ENCODE data around the gene EPHA10.
"Not testable (repeated sequence)": the region's sequence is repeated elsewhere in the genome, so short reads cannot be mapped to it uniquely, and the experiment has no call there.

The EPHA10 gene

GRCh38 chr1:37767488-37767887 is 2.6 kb upstream of the EPHA10 start:
- no peak for DNase-seq

GRCh38 chr1:37765916-37766664 is 1.2 kb upstream of the EPHA10 start:
- peak; percentile 24 to 38 for DNase-seq

DNA sequence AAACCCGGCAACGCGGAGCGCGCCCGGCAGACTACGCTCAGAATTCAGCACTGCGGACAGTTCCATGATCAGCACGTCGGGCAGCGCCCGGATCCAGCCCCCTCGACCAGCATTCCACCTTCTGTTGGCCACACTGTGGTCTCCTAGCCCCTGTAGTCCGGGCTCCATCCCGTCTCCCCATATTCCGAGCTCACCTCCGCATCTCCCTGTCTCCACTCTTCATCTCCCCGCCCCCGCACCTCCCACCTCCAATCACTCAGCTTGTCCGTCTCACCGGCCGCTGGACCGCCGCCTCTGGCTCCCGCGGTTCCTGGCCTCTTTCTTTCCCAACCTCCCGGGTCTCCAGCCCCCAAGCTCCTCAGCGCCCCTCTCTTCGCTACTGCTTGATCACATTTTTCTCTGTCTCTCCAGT is 500 bp downstream of the EPHA10 start:
- DNase-seq = peak; percentile 55 to 63

- no peak for DNase-seq
These were observed 1.0 kb downstream of the EPHA10 start for GRCh38 chr1:37763791-37764413.

- DNase-seq = no peak
These were observed 2.4 kb downstream of the EPHA10 start for GRCh38 chr1:37762516-37762915.

- no peak for DNase-seq
These were observed 3.4 kb downstream of the EPHA10 start for GRCh38 chr1:37761416-37762095.

DNA sequence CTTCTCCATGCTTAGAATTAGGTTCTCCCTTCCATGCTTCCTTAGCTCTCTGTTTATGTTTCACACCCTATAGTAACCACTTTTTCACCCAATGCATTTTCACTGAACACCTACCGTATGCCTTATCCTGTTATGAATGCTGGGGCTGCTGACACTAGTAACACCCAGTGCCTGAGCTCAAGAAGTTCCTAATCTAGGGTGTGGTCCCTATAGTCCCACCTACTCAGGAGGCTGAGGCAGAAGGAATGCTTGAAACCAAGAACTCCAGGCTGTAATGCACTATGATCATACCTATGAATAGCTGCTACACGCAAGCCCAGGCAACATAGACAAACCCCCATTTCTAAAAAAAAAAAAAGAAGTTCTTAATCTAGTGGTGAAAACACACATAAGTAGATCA is 5.5 kb downstream of the EPHA10 start:
- DNase-seq = no peak

GRCh38 chr1:37755951-37756560 is 8.9 kb downstream of the EPHA10 start:
- no peak for DNase-seq

DNA sequence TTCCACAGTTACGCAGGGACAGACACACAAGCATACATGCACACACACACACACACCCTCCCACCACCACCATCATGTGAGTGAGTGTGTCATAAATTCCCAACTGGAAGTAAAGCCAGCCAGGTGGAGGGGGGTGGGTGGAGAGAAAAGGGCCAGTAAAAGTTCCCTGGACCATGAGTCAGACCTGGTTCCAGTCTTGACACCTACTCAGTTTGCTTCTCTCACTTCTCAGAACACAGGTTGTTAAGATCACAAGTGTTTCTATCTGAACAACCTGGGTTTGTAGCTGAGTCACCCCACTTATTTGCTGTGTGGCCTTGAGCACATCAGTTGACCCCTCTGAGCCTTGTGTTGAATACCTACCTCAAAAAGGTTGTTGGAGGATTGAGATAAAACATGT is 9.6 kb downstream of the EPHA10 start:
- peak; percentile 38 to 44 for DNase-seq

DNA sequence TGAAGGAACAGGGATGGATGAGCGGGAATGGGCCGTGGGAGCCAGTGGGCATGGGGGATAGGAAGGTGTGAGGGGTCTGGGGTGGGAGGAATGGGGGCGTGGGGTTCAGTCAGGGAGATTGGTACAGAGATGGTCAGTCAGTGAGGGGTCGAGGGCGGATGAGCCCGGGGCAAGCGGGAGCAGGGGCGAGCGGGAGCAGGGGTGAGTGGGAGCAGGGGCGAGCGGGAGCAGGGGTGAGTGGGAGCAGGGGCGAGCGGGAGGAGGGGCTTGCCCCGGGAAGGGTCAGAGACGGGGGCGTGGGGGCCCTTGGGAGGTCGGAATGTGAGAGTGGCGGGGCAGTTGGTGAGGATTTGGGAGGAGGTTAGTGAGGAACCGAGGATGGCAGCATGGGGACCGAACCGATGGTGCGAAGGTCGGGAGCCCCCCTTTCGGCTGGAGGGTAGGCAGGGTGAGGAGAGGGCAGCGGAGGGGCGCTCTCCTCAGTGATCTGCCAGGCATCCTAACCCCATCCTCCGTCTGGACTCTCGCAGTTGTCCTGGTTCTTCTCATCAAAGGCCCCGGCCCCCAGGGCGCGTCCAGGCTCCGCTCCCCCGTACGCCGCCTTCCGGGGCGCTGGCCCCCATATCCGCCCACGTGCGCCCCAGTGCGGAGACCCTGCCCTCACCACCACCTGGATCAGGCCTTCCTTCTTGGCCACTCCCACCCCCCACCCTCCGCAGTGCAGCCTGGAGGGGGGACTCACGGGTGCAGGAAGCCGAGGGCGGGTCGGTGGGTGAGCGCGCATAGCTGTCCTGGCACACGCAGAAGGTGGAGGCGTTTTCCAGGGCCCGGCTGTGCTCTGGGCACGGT is 11.2 kb downstream of the EPHA10 start:
- DNase-seq = no peak

DNA sequence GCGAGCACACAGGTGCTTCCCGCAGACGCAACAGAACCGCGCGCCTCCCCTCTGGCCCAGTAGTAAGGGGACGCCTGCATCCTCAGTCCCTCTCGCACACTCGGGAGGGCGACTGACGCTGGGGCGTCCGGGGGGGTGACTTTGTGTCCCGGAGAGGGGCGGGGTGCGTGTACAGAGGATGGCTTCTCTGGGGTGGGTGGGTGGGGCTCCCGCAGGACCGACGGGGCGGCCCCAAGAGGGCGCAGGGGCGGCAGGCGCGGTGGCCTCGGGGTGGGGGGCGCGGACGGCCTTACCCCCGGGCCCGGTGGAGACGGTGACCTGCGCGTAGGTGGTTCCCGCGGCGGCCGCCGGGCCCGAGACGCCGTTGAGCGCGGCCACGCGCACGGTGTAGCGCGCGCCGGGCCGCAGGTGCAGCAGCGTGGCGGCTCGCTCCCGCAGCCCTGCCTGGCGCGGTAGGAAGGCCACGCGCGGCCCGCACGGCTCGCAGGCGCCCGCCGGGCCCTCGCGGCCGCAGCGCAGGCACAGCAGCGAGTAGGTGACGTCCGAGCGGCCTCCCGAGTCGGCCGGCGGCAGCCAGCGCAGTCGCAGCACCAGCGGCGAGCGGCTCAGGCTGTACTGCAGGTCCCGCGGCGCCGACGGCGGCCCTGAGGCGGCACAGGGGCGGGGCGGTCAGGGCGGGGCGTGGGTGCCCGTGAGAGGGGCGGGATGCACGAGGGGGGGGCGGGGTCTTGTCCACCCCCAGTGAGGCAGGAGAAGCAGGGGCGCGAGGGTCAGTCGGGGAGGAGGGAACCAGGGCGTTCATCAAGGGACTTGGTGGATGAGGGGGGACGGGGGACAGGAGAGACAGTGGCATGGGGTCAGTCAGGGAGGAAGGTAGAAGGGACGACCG is 12.1 kb downstream of the EPHA10 start:
- DNase-seq = peak; percentile 29 to 56

- no peak for DNase-seq
These were observed 12.7 kb downstream of the EPHA10 start for GRCh38 chr1:37752213-37752582.

GRCh38 chr1:37748565-37748964 is 16.4 kb downstream of the EPHA10 start:
- DNase-seq = no peak

GRCh38 chr1:37746806-37747205 is 18.1 kb downstream of the EPHA10 start:
- DNase-seq = no peak

GRCh38 chr1:37741662-37742061 is 23.3 kb downstream of the EPHA10 start:
- DNase-seq = no peak

GRCh38 chr1:37741130-37741529 is 23.8 kb downstream of the EPHA10 start:
- DNase-seq = no peak

DNA sequence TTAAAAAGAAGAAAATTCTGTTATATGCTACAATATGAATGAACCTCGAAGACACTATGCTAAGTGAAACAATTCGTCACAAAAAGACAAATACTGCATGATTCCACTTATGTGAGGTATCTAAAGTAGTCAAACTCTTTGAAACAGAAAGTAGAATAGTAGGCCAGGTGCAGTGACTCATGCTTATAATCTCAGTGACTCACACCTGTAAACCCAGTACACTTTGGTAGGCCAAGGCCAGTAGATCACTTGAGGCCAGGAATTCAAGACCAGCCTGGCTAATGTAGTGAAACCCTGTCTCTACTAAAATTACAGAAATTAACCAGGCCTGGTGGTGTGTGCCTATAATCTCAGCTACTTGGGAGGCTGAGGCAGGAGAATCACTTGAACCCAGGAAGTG is 25.7 kb downstream of the EPHA10 start:
- no peak for DNase-seq

DNA sequence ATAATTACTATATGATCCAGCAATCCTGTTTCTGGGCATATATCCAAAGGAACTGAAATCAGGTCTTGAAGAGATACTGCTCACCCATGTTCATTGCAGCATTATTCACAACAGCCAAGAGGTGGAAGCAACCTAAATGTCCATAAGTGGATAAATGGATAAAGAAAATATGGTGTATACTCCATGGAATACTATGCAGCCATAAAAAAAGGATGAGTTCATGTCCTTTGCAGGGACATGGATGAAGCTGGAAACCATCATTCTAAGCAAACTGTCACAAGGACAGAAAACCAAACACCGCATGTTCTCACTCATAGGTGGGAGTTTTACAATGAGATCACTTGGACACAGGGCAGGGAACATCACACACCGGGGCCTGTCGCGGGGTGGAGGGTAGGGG is 26.3 kb downstream of the EPHA10 start:
- DNase-seq = not testable (repeated sequence)

DNA sequence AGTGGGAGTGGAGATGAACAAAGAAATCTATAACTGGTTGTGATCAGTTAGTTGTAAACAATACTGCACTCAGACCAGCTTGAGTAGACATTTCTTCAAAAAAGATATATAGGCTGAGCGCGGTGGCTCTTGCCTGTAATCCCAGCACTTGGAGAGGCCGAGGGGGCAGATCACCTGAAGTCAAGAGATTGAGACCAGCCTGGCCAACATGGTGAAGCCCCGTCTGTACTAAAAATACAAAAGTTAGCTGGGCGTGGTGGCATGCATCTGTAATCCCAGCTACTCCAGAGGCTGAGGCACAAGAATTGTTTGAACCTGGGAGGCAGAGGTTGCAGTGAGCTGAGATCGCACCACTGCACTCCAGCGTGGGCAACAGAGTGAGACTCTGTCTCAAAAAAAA is 26.9 kb downstream of the EPHA10 start:
- not testable (repeated sequence) for DNase-seq

DNA sequence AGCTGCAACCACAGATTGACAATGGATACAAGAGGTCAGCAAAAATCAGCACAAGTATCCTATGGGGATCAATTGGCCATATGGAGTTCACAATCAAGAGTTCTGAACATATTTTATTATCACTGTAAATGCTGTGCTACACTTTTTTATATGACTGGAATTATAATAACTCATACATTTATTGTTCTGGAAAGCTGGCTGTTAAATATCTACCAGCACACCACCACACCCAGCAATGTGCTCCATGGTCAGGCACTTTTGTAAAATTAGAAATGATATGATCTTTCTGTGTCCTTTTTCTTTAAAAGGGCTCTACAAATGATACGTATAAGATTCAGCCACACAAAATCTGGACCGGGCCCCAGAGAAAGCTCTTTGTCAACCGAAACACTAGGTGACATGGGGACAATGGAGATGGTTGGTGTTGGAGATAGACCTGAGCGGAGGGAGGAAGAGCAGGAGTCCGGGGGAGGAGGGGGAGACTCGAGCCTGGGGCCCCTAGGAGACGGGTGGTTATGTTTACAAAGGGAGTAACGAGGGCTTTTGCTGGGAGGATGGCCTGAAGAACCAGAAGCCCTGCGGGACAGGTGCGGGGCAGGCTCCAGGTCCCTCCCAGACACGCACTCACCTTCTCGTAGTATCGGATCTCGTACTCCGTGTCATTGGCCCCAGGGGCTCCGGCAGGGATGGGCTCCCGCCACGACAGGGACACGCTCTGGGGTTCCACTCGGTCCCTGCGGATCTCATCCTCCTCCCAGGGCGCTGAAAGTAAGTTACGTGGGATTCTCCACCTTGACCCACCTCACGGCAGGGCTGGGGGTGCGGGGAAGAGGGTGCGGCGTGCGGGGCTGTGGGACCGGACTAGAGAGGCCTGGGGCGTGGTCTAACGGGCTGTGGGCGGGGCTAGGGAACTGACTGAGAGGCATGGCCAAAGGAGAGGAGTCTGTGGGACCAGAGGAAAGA is 30.0 kb downstream of the EPHA10 start:
- peak in 1 of 2 donors; percentile 37 for DNase-seq
